Thoracic aorta (tissue), 2 donors: ENCODE data around the gene OTX1. TPM values are rescaled to one million over a fixed set of nuclear protein-coding genes. Genes with fewer than 3 reads are reported as not detected.
A peak's percentile ranks its signal among the peaks of the same experiment; 100 is the strongest.

ENCODE experiments used
- ATAC-seq: fragments of 150-250 bp; one replicate; pipeline ENCODE4 v1.8.0; 2017; ENCODE audit warnings: low read depth; ENCODE audit not compliant: insufficient number of reproducible peaks, low FRiP score
- DNase-seq: peaks from one replicate; pipeline ENCODE4 v3.0.0-alpha.2; 2020; ENCODE audit warnings: low spot score
- H3K27ac ChIP-seq, 2 donors: fragments of 200-600 bp; sonication (generic); 1 replicate in 1 of 2; 2 replicates in 1 of 2; pipeline ENCODE4 v1.5.1; 2016; ENCODE audit warnings: mild to moderate bottlenecking in 2 of 2, moderate library complexity in 2 of 2
- H3K27me3 ChIP-seq: fragments of 200-600 bp; sonication (generic); replicated peaks from 2 replicates; pipeline ENCODE4 v1.6.0; 2016; ENCODE audit warnings: mild to moderate bottlenecking; ENCODE audit not compliant: insufficient read depth
- H3K36me3 ChIP-seq: fragments of 200-600 bp; sonication (generic); one replicate; pipeline ENCODE4 v1.5.1; 2016
- H3K4me1 ChIP-seq, 2 donors: fragments of 200-600 bp; sonication (generic); 1 replicate in 1 of 2; 2 replicates in 1 of 2; pipeline versions ENCODE4 v1.5.1 to v1.6.0; 2016; ENCODE audit warnings: low read depth in 2 of 2, mild to moderate bottlenecking in 1 of 2; ENCODE audit not compliant: control insufficient read depth in 1 of 2
- H3K4me3 ChIP-seq: fragments of 200-600 bp; sonication (generic); 2 replicates; pipeline ENCODE4 v1.5.1; 2016; ENCODE audit warnings: mild to moderate bottlenecking
- H3K9me3 ChIP-seq: fragments of 200-600 bp; sonication (generic); 2 replicates; pipeline ENCODE4 v1.5.1; 2016
- total RNA-seq, 2 donors: library from RNA; depleted of rRNA; stranded (reverse); fragments of >200 nt; gene quantifications; one replicate each; pipeline versions ENCODE4 v1.1.0 to v1.2.3, GENCODE V29; 2016
- TF ChIP-seq, protein P1 (sequence below): fragments of 200-600 bp; sonication (generic); IDR thresholded peaks from one replicate; pipeline ENCODE4 v1.5.1; 2019; ENCODE audit warnings: antibody characterized with exemption

The OTX1 gene
- total RNA-seq, 2 donors from 2014 or later, result not detected

DNA sequence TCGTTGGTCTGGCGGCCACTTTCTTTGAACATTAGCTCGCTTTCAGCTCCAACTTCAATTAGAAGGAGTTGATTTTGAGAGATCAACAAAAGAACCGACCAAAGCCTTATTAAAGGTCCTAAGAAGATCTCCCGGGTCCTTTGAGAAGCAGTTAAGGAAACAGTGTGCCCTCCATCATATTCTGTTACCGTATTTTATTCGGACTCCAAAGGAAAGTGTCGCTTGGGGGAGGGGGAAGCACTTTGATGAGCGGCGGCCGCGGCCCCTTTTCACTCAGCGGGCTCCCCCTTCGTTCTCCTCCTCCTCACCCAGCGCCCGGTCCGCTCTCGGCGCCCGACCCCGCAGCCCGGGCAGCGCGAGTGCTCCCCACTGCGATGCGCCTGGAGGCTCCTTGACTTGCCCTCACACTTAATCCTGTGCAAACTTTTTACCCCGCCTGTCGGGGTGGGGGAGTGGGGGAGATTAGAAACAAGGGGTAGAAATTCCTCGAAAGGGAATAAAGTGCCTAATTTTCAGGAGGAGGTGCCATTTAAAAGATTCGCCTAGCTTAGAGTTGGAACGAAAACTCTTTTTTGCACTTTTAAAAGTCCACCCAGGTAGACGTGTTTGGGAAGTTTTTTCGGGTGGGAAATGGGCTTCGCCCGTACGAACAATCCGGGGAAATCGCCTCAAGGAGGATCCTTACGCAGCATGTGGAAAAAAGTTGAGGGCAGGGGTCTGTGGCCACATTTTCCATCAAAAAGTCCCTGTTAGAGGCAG, 1.2 kb upstream of the OTX1 start:
- peaks cover 41% of the 10 kb centered on the region for H3K27me3 ChIP-seq

DNA sequence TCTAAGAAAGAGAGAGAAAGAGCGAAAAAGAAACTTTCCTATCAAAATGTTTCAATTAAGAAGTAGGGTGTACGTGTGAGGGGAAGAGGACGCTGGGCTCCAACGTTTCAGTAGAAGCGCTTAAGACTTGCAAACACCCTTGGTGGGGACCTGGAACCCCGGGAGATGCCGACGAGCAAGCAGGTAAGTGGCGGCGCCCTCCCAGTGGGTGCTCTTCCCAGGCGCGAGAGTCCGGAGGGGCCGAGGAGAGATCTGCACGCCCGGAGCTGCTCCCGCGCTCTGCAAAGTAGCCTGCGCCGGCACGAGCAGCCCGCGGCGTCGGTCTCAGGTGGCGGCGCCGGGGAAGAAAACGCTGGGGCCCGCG, 678 bp upstream of the OTX1 start:
- Histone ChIP-seq H3K27me3 (peaks cover 46% of the 10 kb centered on the region), H3K4me1 (peaks cover 21 to 47% of the 10 kb centered on the region in 2 donors), H3K27ac (no peak overlapping the region), H3K9me3 (no peaks in the 10 kb centered on the region), H3K36me3 (peaks cover 7% of the 10 kb centered on the region), H3K4me3 (peak overlapping the region; percentile 75)
- DNase-seq (no peak), ATAC-seq (no peak)
- TF ChIP-seq, protein P1, sequence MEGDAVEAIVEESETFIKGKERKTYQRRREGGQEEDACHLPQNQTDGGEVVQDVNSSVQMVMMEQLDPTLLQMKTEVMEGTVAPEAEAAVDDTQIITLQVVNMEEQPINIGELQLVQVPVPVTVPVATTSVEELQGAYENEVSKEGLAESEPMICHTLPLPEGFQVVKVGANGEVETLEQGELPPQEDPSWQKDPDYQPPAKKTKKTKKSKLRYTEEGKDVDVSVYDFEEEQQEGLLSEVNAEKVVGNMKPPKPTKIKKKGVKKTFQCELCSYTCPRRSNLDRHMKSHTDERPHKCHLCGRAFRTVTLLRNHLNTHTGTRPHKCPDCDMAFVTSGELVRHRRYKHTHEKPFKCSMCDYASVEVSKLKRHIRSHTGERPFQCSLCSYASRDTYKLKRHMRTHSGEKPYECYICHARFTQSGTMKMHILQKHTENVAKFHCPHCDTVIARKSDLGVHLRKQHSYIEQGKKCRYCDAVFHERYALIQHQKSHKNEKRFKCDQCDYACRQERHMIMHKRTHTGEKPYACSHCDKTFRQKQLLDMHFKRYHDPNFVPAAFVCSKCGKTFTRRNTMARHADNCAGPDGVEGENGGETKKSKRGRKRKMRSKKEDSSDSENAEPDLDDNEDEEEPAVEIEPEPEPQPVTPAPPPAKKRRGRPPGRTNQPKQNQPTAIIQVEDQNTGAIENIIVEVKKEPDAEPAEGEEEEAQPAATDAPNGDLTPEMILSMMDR, result no peak

More for the DNA sequence above, 1.2 kb upstream of the OTX1 start:
- DNase-seq, result no peak
- Histone ChIP-seq H3K27ac (no peak overlapping the region), H3K9me3 (no peaks in the 10 kb centered on the region), H3K4me1 (peaks cover 20 to 41% of the 10 kb centered on the region in 2 donors), H3K4me3 (peak overlapping the region; percentile 75), H3K36me3 (peaks cover 7% of the 10 kb centered on the region)
- TF ChIP-seq, protein P1, result no peak
- no peak for ATAC-seq

DNA sequence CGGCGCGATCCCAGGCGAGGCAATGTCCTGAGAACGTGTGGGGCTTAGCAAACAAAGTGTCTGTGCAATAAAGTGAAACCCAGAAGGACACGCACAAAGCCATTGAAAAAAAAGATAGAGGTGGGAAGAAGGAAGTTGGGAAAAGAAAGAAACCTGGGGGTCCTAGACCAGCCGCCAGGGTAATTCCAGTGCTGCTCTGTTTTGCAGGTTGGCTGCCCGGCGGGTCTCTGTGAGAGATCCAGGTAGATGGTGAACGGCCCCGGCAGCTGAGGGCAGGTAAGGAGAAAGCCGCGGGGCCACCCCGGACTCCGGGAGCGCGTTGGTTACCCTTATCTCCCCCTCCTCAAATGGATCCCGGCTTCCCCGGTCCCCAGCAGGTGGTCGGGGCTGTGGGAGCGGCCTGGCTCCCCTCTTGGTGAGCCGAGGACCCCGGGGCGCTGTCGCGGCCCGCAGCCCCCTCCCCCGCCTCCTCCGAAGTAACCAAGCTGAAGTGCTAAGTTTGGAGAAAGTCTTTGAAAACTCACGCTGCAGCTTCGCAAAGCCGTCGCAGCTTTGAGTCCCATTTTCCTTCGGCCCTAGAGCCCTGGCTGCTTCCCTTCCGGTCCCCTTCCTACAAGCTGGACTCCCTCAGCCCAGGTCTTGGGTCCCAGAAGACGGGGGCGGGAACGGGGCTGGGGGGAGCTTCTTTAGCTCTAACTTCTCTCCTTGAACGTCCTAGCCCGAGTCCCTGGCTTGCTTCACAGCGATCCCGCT, 588 bp downstream of the OTX1 start:
- Histone ChIP-seq H3K9me3 (no peaks in the 10 kb centered on the region), H3K4me3 (peak overlapping the region; percentile 75), H3K27me3 (peaks cover 55% of the 10 kb centered on the region), H3K36me3 (no peaks in the 10 kb centered on the region), H3K4me1 (peaks cover 32 to 60% of the 10 kb centered on the region in 2 donors), H3K27ac (no peak overlapping the region)
- TF ChIP-seq, protein P1, result no peak
- DNase-seq (no peak), ATAC-seq (no peak)

DNA sequence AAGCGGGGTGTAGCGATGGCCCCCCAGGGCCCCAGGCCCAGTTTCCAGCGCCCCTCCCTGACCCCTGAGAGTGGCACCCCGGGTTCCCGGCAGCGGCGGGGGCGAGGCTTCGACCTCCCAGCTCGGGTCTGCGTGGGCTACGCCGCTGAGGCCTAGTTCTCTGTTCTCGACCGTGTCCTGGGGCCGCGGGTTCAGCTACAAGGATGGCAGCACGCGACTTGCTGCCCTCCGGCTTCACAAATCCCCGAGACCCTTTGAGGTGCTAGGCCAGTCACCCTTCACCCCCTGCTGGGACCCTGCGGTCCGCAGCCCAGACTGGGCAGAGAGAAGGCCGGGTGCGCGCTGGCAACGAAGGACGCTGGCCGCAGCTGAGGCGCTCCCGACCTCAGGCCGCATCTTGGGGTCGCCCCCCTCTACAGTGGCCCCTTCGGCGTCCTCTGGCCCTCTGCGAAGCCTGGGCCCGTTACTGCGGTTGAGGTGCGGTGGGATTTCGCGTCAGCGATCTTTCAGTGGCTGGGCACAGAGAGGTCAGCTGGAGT, 1.2 kb downstream of the OTX1 start:
- Histone ChIP-seq H3K4me3 (no peak overlapping the region), H3K27me3 (peaks cover 57% of the 10 kb centered on the region), H3K9me3 (no peaks in the 10 kb centered on the region), H3K27ac (no peak overlapping the region), H3K36me3 (no peaks in the 10 kb centered on the region), H3K4me1 (peaks cover 32 to 66% of the 10 kb centered on the region in 2 donors)
- DNase-seq (no peak), ATAC-seq (no peak)
- TF ChIP-seq, protein P1, result no peak

DNA sequence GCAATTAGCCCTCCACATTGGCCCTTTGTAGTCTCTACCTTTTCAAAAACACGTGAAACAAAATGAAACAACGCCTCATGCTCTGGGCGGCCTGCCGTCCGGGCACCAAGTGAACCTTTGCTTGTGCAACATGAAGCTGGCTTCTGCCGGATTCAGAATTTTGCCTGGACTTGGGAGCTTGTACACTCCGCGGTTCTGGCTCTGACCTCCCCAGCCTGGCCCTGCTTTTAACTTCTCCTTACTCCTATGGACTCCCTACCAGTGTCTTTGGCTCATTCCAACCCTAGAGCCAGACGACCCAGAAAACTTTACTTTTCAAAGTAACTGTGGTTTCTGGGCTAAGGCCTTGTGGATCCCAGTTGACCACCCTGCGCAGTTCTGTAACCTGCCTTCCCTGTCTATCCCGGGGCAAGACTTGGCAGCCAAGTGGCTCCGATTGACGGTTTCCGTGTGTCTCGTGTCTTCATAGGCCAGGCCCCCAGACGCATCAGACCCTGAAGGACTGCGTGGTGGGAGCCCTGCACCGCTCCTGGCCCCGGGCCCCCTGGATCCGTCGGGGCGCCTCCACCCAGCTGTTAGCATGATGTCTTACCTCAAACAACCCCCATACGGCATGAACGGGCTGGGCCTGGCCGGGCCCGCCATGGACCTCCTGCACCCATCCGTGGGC, 1.9 kb downstream of the OTX1 start:
- no peak for DNase-seq
- no peak overlapping the region for H3K27ac ChIP-seq
- TF ChIP-seq, protein P1, result no peak
- no peak overlapping the region for H3K4me3 ChIP-seq
- H3K9me3 ChIP-seq, result no peaks in the 10 kb centered on the region
- ATAC-seq, result no peak
- H3K4me1 ChIP-seq, result peaks cover 32 to 65% of the 10 kb centered on the region in 2 donors
- H3K27me3 ChIP-seq, result peaks cover 52% of the 10 kb centered on the region
- H3K36me3 ChIP-seq, result no peaks in the 10 kb centered on the region
